Measurements from ENCODE around the gene FKBP10. TPM values are rescaled to one million over a fixed set of nuclear protein-coding genes. Genes with fewer than 3 reads are reported as not detected.

The FKBP10 gene
- total and polyA plus RNA-seq, 9 of the 15 experiments (the other 6 are each of a cell fraction or from before 2014, with no cell fraction given): 0.03 to 3.0 (median 1.4) TPM; not detected in 1

DNA sequence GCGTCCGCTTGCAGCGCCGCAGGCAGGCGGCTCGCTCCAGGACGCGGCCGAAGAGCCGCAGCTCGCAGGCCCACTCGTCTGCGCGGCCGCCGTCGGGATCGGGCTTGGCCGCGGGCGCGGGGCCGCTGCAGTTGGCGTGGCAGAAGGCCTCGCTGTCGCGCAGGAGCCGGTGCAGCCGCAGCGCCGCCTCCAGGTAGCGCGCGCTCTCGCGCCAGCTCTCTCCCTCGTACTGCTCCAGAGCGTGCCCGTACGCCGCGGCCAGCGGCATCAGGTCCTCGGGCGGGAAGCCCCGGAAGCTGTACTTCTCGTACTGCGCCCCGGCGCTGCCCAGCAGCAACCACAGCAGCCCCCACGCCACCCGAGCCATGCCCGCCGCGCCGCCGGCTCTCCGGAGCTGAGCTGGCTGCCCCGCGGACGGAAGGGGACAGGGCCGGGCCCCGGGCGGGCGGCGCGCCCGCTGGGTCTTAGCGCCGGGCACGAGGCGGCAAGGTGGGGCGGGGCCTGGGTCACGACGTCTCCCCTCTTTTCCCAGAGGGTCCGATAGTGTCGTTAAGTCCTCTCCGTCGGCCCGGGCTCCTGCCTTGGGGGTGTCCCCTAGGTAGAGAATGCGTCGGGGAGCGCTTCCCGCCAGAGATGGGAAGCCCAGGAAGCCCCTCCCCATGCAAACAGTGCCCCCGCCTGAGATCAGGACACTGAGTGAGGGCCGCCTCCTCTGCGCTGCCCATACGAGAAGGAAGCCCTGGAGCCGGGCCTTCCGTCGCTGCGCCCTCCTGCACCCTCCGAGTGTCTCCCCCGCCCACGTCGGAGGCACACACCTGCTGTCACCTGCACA, 1.0 kb upstream of the FKBP10 start, which contains the start of gene P3H4 (continued):
- TF ChIP-seq, protein P1, sequence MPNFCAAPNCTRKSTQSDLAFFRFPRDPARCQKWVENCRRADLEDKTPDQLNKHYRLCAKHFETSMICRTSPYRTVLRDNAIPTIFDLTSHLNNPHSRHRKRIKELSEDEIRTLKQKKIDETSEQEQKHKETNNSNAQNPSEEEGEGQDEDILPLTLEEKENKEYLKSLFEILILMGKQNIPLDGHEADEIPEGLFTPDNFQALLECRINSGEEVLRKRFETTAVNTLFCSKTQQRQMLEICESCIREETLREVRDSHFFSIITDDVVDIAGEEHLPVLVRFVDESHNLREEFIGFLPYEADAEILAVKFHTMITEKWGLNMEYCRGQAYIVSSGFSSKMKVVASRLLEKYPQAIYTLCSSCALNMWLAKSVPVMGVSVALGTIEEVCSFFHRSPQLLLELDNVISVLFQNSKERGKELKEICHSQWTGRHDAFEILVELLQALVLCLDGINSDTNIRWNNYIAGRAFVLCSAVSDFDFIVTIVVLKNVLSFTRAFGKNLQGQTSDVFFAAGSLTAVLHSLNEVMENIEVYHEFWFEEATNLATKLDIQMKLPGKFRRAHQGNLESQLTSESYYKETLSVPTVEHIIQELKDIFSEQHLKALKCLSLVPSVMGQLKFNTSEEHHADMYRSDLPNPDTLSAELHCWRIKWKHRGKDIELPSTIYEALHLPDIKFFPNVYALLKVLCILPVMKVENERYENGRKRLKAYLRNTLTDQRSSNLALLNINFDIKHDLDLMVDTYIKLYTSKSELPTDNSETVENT (CRISPR knock-in tag; IDR thresholded peaks at IDR 0.05): peak; percentile 27; the same call in 1 of the 2 replicates
- TF ChIP-seq TRIM24 (IDR thresholded peaks at IDR 0.05) (no peak), SIN3B (IDR thresholded peaks at IDR 0.05; ENCODE audit: low read depth) (peak; percentile 48; the same call in 1 of the 2 replicates), ZZZ3 (IDR thresholded peaks at IDR 0.05) (no peak), E2F3 (CRISPR knock-in tag; IDR thresholded peaks at IDR 0.05) (0 out of 2 replicates have a peak, but pooled peaks have one; percentile 24), MTA2 (IDR thresholded peaks at IDR 0.05; ENCODE audit: low read depth) (no peak), DNMT1 (IDR thresholded peaks at IDR 0.05) (no peak), POLR3A (IDR thresholded peaks at IDR 0.05; ENCODE audit: borderline replicate concordance, extremely low read depth, insufficient read depth, insufficient read length) (no peak), ZNF830 (CRISPR knock-in tag; IDR thresholded peaks at IDR 0.05) (0 out of 2 replicates have a peak, but pooled peaks have one; percentile 52), ETV5 (CRISPR knock-in tag; IDR thresholded peaks at IDR 0.05; ENCODE audit: low read depth) (no peak), MECOM (CRISPR knock-in tag; IDR thresholded peaks at IDR 0.05) (no peak), MTA3 (IDR thresholded peaks at IDR 0.05; ENCODE audit: borderline replicate concordance) (peak; percentile 64; the same call in 1 of the 2 replicates), XRCC5 (IDR thresholded peaks at IDR 0.05; ENCODE audit: low read depth, low read length) (0 out of 2 replicates have a peak, but pooled peaks have one; percentile 63), SAFB (IDR thresholded peaks at IDR 0.05; ENCODE audit: borderline replicate concordance, low read depth, low read length) (peak; percentile 76), NFYB (IDR thresholded peaks at IDR 0.05; ENCODE audit: extremely low read depth, insufficient read length) (no peak), GTF2A2 (tag; IDR thresholded peaks at IDR 0.05) (no peak), NRF1 (conservative IDR thresholded peaks at IDR 0.05 in 1 of 2, IDR thresholded peaks at IDR 0.05 in 1 of 2) (peak in 1 of 2 experiments; percentile 65; a peak in 2 of 4 replicates), RCOR1 (IDR thresholded peaks at IDR 0.05; ENCODE audit: borderline replicate concordance in 1 of 2, low read depth in 2 of 2, low read length in 2 of 2) (no peak)
- TF ChIP-seq, protein P2, sequence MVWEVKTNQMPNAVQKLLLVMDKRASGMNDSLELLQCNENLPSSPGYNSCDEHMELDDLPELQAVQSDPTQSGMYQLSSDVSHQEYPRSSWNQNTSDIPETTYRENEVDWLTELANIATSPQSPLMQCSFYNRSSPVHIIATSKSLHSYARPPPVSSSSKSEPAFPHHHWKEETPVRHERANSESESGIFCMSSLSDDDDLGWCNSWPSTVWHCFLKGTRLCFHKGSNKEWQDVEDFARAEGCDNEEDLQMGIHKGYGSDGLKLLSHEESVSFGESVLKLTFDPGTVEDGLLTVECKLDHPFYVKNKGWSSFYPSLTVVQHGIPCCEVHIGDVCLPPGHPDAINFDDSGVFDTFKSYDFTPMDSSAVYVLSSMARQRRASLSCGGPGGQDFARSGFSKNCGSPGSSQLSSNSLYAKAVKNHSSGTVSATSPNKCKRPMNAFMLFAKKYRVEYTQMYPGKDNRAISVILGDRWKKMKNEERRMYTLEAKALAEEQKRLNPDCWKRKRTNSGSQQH (CRISPR knock-in tag; IDR thresholded peaks at IDR 0.05): no peak
- TF ChIP-seq, protein P3, sequence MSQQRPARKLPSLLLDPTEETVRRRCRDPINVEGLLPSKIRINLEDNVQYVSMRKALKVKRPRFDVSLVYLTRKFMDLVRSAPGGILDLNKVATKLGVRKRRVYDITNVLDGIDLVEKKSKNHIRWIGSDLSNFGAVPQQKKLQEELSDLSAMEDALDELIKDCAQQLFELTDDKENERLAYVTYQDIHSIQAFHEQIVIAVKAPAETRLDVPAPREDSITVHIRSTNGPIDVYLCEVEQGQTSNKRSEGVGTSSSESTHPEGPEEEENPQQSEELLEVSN (IDR thresholded peaks at IDR 0.05; ENCODE audit: borderline replicate concordance in 1 of 2, extremely low read depth in 1 of 2, insufficient read depth in 1 of 2, insufficient read length in 1 of 2, low read depth in 1 of 2, low read length in 1 of 2, poor library complexity in 1 of 2, severe bottlenecking in 1 of 2): peak; percentile 78 to 89
- TF ChIP-seq, protein P4, sequence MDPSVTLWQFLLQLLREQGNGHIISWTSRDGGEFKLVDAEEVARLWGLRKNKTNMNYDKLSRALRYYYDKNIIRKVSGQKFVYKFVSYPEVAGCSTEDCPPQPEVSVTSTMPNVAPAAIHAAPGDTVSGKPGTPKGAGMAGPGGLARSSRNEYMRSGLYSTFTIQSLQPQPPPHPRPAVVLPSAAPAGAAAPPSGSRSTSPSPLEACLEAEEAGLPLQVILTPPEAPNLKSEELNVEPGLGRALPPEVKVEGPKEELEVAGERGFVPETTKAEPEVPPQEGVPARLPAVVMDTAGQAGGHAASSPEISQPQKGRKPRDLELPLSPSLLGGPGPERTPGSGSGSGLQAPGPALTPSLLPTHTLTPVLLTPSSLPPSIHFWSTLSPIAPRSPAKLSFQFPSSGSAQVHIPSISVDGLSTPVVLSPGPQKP (CRISPR knock-in tag; IDR thresholded peaks at IDR 0.05): no peak

All from K562 (cell line).